Activated T-cell treated with anti-CD3 and anti-CD28 coated beads, Interleukin-2, amount 50 U/mL, for 72 hours (primary cell): ENCODE data around the gene PLIN3. TPM values are rescaled to one million over a fixed set of nuclear protein-coding genes. Genes with fewer than 3 reads are reported as not detected.

Experiments used
- total RNA-seq, 2 donors: library from RNA; stranded (reverse); gene quantifications; one replicate each; pipeline ENCODE4 v1.2.3, GENCODE V29; 2022

Gene PLIN3
- total RNA-seq, 2 donors from 2014 or later: 43.7 to 44.6 TPM

Other genes starting within 250 kb of the PLIN3 start
- 10 to 100 TPM; 22.1 to 25.7 TPM for gene TNFAIP8L1, start 228.2 kb downstream of the PLIN3 start, total RNA-seq
- 10 to 100 TPM; 51.9 to 78.8 TPM for gene MYDGF, start 197.3 kb downstream of the PLIN3 start, total RNA-seq
- 10 to 100 TPM; 58.8 to 61.0 TPM for gene DPP9, start 143.8 kb downstream of the PLIN3 start, total RNA-seq
- gene FEM1A, start 75.9 kb downstream of the PLIN3 start, total RNA-seq: 10 to 100 TPM in 1 of 2 donors, 1 to 10 TPM in 1; 9.8 to 11.8 TPM
- 10 to 100 TPM; 18.7 to 20.5 TPM for gene TICAM1, start 36.0 kb downstream of the PLIN3 start, total RNA-seq
- under 1 TPM; 0.72 to 0.76 TPM for gene ARRDC5, start 35.2 kb upstream of the PLIN3 start, total RNA-seq
- gene UHRF1, start 41.8 kb upstream of the PLIN3 start, total RNA-seq: 100 to 1,000 TPM in 1 of 2 donors, 10 to 100 TPM in 1; 76.4 to 110 TPM
- gene KDM4B, start 101.4 kb upstream of the PLIN3 start, total RNA-seq: 10 to 100 TPM; 31.3 to 37.1 TPM